Measurements from ENCODE around the gene GPR25. TPM values are rescaled to one million over a fixed set of nuclear protein-coding genes. Genes with fewer than 3 reads are reported as not detected.
A peak's percentile ranks its signal among the peaks of the same experiment; 100 is the strongest.

The GPR25 gene
- total and polyA plus RNA-seq, 10 of the 15 experiments (the other 5 are each of a cell fraction or from before 2014, with no cell fraction given), result not detected

DNA sequence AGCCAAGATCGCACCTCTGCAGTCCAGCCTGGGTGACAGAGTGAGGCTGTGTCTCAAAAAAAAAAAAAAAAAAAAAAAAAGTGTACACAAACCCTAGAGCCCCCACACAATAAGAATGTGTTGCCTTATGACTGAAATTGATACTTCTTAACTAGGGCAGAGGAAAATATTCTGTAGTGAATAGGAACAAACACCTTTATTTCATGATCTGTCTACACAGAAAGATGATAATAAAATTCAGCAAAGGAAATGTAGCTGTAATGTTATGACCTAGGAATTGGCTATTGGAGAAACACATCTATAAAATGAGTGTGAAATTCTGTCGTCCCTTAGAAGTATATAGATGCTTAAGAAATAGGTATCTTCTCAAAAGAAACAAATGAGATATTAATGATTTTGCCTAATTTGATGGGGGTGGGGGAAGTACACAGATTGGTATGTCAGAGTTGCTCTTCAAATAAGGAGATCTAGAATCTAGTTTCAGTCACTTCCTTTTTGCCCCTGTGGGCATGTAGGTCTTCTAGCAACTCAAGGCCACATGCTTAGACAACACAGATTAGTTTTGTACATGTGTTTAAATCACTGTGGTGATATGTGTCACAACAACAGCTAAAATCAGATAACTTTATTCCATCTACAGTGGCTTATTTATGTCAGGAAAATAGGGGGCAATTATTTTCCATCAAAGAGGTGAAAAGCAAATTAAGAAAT lies 10.7 kb upstream of the GPR25 start (continued):
- TF ChIP-seq, protein P1, sequence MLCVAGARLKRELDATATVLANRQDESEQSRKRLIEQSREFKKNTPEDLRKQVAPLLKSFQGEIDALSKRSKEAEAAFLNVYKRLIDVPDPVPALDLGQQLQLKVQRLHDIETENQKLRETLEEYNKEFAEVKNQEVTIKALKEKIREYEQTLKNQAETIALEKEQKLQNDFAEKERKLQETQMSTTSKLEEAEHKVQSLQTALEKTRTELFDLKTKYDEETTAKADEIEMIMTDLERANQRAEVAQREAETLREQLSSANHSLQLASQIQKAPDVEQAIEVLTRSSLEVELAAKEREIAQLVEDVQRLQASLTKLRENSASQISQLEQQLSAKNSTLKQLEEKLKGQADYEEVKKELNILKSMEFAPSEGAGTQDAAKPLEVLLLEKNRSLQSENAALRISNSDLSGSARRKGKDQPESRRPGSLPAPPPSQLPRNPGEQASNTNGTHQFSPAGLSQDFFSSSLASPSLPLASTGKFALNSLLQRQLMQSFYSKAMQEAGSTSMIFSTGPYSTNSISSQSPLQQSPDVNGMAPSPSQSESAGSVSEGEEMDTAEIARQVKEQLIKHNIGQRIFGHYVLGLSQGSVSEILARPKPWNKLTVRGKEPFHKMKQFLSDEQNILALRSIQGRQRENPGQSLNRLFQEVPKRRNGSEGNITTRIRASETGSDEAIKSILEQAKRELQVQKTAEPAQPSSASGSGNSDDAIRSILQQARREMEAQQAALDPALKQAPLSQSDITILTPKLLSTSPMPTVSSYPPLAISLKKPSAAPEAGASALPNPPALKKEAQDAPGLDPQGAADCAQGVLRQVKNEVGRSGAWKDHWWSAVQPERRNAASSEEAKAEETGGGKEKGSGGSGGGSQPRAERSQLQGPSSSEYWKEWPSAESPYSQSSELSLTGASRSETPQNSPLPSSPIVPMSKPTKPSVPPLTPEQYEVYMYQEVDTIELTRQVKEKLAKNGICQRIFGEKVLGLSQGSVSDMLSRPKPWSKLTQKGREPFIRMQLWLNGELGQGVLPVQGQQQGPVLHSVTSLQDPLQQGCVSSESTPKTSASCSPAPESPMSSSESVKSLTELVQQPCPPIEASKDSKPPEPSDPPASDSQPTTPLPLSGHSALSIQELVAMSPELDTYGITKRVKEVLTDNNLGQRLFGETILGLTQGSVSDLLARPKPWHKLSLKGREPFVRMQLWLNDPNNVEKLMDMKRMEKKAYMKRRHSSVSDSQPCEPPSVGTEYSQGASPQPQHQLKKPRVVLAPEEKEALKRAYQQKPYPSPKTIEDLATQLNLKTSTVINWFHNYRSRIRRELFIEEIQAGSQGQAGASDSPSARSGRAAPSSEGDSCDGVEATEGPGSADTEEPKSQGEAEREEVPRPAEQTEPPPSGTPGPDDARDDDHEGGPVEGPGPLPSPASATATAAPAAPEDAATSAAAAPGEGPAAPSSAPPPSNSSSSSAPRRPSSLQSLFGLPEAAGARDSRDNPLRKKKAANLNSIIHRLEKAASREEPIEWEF (IDR thresholded peaks at IDR 0.05; ENCODE audit: insufficient replicate concordance, low read depth, low read length), result no peak
- no peak for TF ChIP-seq NRF1 (conservative IDR thresholded peaks at IDR 0.05; ENCODE audit: low read depth, low read length)
- peak; percentile 64 for TF ChIP-seq ATF7 (IDR thresholded peaks at IDR 0.05; ENCODE audit: low read depth)
- TF ChIP-seq ZNF384 (IDR thresholded peaks at IDR 0.05; ENCODE audit: borderline replicate concordance, low read depth, low read length), result peak; percentile 96
- 0 out of 4 replicates have a peak, but pooled peaks have one; percentile 7 to 34 for TF ChIP-seq BHLHE40 (IDR thresholded peaks at IDR 0.05; ENCODE audit: borderline replicate concordance in 1 of 2, low read depth in 2 of 2, low read length in 1 of 2)
- TF ChIP-seq RCOR1 (conservative IDR thresholded peaks at IDR 0.05; ENCODE audit: low read depth, low read length), result no peak
- no peak for TF ChIP-seq TCF12 (IDR thresholded peaks at IDR 0.05; ENCODE audit: low read depth, low read length)
- TF ChIP-seq, protein P2, sequence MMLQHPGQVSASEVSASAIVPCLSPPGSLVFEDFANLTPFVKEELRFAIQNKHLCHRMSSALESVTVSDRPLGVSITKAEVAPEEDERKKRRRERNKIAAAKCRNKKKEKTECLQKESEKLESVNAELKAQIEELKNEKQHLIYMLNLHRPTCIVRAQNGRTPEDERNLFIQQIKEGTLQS (IDR thresholded peaks at IDR 0.05; ENCODE audit: borderline replicate concordance, extremely low read depth, low read depth, low read length), result no peak
- TF ChIP-seq, protein P3, sequence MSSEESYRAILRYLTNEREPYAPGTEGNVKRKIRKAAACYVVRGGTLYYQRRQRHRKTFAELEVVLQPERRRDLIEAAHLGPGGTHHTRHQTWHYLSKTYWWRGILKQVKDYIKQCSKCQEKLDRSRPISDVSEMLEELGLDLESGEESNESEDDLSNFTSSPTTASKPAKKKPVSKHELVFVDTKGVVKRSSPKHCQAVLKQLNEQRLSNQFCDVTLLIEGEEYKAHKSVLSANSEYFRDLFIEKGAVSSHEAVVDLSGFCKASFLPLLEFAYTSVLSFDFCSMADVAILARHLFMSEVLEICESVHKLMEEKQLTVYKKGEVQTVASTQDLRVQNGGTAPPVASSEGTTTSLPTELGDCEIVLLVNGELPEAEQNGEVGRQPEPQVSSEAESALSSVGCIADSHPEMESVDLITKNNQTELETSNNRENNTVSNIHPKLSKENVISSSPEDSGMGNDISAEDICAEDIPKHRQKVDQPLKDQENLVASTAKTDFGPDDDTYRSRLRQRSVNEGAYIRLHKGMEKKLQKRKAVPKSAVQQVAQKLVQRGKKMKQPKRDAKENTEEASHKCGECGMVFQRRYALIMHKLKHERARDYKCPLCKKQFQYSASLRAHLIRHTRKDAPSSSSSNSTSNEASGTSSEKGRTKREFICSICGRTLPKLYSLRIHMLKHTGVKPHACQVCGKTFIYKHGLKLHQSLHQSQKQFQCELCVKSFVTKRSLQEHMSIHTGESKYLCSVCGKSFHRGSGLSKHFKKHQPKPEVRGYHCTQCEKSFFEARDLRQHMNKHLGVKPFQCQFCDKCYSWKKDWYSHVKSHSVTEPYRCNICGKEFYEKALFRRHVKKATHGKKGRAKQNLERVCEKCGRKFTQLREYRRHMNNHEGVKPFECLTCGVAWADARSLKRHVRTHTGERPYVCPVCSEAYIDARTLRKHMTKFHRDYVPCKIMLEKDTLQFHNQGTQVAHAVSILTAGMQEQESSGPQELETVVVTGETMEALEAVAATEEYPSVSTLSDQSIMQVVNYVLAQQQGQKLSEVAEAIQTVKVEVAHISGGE (CRISPR knock-in tag; IDR thresholded peaks at IDR 0.05), result no peak
- 0 out of 2 replicates have a peak, but pooled peaks have one; percentile 37 for TF ChIP-seq RBBP5 (conservative IDR thresholded peaks at IDR 0.05)
- peak; percentile 70; the same call in 1 of the 2 replicates for TF ChIP-seq JUND (IDR thresholded peaks at IDR 0.05; ENCODE audit: low read depth, low read length)
- TF ChIP-seq MXI1 (IDR thresholded peaks at IDR 0.05; ENCODE audit: low read depth, low read length), result 0 out of 2 replicates have a peak, but pooled peaks have one; percentile 66
- no peak for TF ChIP-seq NR2C2 (IDR thresholded peaks at IDR 0.05; ENCODE audit: borderline replicate concordance, control insufficient read depth, insufficient read length, low read depth)
- no peak for TF ChIP-seq ETV6 (conservative IDR thresholded peaks at IDR 0.05 in 1 of 2, IDR thresholded peaks at IDR 0.05 in 1 of 2; ENCODE audit: borderline replicate concordance in 1 of 2, low read depth in 1 of 2)
- no peak; the same call in 1 of the 2 replicates for TF ChIP-seq GATAD2B (conservative IDR thresholded peaks at IDR 0.05; ENCODE audit: low read depth)
- no peak for TF ChIP-seq MTA3 (IDR thresholded peaks at IDR 0.05; ENCODE audit: borderline replicate concordance, low read length)
- TF ChIP-seq IKZF1 (conservative IDR thresholded peaks at IDR 0.05), result no peak
- TF ChIP-seq EZH2 (IDR thresholded peaks at IDR 0.05; ENCODE audit: borderline replicate concordance, control insufficient read depth, low read depth, low read length), result no peak
- TF ChIP-seq SIN3A (IDR thresholded peaks at IDR 0.05; ENCODE audit: low read depth, low read length), result no peak
- TF ChIP-seq SREBF2 (IDR thresholded peaks at IDR 0.05; ENCODE audit: low read length), result no peak
- no peak for TF ChIP-seq SREBF1 (IDR thresholded peaks at IDR 0.05; ENCODE audit: low read length)
